NOMO-1 (cell line): ENCODE data around the gene PPP4R2.

Experiments
- DNase-seq, 2 experiments: peaks; one replicate each; lab custom pipeline; 2025; ENCODE audit not compliant: unreplicated experiment in 2 of 2; lab: John Stamatoyannopoulos, UW

PPP4R2 gene

DNA sequence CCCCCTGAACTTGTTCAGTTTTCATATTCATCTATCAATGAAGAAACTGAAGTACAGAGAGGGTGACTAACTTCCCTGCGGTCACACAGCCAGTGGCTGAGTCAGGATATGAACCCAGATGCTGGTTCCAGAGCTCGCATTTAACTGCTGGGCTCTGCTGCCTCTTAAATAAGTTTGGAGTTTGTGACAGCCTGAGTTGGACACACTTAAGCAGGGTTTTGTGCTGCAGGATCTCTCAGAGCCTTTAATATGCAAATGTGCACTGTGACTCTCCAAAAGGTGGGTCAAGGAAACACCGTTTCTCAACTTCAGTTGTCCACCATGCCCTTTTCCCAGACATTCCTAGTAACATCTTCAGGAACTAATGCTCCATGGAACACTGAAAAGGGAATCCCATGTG is 110.6 kb downstream of the PPP4R2 start:
- DNase-seq, result no peak

DNA sequence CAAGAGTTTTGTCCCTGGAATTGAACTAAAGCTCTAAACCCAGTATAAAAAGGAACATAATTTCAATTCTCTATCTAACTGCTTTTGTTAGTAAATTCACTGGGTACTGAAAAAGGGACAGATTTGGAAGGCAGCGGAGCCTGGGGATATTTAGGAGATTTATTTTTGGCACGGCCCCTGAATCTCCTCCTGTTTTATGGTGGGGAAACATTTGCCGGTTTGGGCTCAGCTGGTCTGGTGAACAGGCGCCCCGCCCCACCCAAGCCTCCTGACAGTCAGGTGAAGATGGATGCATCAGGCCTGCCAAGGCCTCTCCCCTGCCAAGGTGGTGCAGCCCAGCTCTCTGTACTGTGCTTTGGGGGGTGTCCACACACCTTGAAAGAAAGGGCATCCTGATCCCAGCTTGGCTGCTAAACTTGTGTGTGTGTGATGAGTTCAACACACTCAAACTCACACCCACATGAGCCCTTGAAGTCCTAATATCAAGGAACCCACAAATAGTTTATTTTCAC is 111.1 kb downstream of the PPP4R2 start:
- no peak for DNase-seq

DNA sequence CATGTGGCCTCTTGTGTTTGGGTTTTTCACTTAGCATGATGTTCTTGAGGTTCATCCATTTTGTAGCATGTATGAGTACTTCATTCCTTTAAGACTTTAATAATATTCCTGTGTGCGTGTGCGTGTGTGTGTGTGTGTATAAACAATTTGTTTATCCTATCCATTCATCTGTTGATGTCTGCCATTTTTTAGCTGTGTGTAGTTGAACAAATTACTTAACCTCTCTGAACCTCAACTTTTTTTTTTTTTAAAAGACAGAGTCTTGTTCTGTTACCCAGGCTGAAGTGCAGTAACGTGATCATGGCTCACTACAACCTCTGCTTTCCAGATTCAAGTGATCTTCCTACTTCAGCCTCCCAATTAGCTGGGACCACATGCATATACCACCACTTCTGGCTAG is 112.1 kb downstream of the PPP4R2 start:
- no peak for DNase-seq

DNA sequence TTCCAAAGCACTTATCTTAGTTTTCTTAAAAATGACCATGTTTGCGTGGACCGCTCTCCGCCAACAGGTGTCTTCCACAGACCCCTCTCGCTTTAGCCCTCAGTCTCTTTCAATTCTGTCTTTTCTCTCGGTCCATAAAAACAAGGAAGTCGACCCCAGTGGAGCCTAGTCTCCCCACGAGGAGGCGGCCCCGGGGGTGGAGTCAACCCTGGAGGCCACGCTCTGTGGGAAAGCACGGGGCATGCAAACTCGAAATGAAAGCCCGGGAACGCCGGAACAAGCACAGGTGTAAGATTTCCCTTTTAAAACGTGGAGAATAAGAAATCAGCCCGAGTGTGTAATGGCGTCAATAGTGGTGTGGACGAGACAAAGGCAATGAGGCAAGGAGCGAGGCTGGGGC is 113.9 kb downstream of the PPP4R2 start:
- no peak for DNase-seq

DNA sequence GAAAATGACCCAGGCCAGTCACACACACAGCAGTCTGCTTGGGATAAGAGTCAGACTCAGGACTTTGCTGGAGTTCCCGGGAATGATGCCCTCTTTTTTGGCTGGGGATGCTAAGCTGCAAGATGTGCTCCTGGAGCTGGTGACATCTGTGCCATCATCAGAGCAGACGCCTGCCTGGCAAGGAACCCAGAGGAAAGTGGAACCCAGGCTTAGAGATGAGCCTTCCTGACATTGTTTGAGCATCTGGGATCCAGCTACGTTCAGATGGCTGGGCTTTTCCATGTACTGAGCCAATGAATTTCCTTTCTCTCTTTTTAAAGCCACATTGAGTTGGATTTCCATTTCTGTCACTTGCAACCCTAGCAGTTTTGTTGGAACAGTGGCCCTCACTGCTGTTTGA is 118.1 kb downstream of the PPP4R2 start:
- DNase-seq, result no peak

DNA sequence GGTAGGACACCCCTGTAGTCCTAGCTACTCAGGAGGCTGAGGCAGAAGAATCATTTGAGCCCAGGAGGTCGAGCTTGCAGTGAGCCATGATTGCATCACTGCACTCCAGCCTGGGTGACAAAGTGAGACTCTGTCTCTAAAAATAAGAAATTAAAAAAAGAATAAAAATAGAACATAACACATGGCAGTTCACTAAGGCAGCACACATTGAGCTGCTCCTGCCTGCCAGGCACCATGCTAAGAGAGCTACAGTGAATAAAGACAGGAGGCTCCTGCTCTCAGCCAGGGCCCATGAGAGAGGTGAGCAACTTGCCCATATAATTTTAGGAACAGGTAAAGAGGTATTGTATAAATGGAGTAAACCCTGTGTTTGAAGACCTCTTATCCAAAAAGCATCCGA is 119.2 kb downstream of the PPP4R2 start:
- no peak for DNase-seq
